Tibial nerve (tissue), 4 donors: Measurements from ENCODE around the gene ADGRG1.

Source experiments
- CTCF ChIP-seq, 5 experiments: fragments of 200-600 bp in 3 of 5; fragments of 450-650 bp in 2 of 5; sonication (generic) in 3 of 5; IDR thresholded peaks; one replicate each; pipeline ENCODE4 v1.5.1; 2016 to 2019; ENCODE audit warnings: antibody characterized with exemption in 5 of 5, mild to moderate bottlenecking in 3 of 5, moderate library complexity in 2 of 5
- EP300 ChIP-seq, 2 donors: sonication (generic); formaldehyde crosslinking; IDR thresholded peaks; one replicate each; pipeline ENCODE4 v1.6.1; 2017; ENCODE audit warnings: antibody characterized with exemption in 2 of 2, mild to moderate bottlenecking in 1 of 2

- TF ChIP-seq EP300 (IDR thresholded peaks at IDR 0.05): no peak
- TF ChIP-seq CTCF (IDR thresholded peaks at IDR 0.05): no peak
These were observed 11.6 kb upstream of the ADGRG1 start for GRCh38 chr16:57616876-57617275.
